Dedifferentiated amniotic fluid mesenchymal stem cell (primary cell): Measurements from ENCODE around the gene NCAM1.
"Not testable (repeated sequence)": the region's sequence is repeated elsewhere in the genome, so short reads cannot be mapped to it uniquely, and the experiment has no call there.

Experiments
- DNase-seq: peaks from one replicate; pipeline ENCODE4 v3.0.0-alpha.2; 2016; ENCODE audit errors: extremely low spot score

NCAM1 gene

DNA sequence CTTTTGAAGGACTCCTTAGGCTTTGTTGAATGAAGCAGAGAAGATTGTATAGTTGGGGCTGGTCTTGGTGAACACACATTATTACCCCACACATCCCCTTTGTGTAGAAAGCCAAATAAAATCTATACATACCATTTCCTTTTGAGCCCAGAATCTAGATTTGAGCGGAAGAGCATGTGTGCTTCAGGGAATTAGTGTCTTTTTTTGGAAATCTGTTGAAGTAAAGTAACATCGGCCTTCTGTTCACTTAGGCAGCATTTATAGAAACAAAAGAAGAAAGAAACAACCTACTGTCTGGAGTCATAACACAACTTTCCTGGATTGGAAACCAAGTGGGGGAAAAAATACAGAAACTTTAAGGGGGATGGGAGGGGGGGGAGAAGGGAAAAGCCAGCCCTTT is 315.2 kb downstream of the NCAM1 start:
- no peak for DNase-seq

DNA sequence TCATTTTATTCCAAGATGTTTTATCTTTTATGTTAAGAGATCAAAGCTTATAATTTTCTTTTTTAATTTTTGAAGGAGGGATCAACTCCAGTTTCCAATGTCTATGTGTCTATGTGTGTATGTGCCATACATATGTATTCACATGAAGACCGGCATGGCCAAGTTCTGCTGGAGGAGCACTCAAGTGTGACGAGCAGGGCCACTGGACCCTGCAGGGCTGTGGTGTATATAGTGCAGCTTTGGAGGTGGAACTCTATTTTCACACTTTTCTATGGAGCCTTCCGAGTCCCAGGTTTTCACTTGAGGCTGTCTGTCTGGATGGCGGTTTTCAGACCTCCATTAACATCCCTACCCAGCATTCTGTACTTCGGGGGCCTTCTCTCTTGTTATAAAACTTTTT is 316.7 kb downstream of the NCAM1 start:
- DNase-seq: no peak

DNA sequence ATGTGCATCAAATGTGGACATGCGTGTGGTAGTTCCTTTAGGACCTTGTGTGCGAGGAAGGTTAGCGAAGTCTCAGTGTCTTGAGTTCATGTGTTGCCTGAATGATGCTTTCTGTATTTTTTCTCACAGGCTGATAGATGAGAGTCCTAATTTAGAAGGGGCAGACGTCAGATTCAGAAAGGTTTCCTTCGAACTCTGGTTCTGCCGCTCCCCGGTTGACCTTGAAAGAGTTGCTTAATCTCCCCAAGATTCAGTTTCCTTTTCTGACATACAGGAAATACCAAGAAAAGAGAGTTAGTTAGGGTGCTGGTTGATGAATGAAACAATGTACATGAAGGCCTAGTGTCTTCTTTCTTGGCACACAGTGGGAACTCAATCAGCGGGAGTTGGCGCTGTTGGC is 317.3 kb downstream of the NCAM1 start:
- no peak for DNase-seq

DNA sequence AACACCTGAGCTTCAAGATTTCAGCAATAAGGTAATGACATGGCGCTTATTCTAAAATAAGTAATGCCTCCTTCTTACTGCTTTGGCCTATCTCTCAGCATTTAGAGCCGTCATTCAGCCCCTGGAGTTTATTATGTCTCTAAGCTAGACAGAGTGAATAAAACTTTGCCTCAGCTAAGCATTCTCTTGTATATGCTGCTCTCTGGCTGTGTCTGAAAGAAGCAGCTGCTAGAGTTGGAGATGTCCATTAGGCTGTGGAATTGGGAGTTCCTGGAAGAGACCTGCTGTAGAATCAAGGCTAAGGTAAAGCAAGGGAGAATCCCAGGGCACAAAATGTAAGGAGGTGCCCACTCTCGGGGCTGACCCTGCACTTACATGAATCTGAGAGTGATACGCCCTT is 317.7 kb downstream of the NCAM1 start:
- no peak for DNase-seq

DNA sequence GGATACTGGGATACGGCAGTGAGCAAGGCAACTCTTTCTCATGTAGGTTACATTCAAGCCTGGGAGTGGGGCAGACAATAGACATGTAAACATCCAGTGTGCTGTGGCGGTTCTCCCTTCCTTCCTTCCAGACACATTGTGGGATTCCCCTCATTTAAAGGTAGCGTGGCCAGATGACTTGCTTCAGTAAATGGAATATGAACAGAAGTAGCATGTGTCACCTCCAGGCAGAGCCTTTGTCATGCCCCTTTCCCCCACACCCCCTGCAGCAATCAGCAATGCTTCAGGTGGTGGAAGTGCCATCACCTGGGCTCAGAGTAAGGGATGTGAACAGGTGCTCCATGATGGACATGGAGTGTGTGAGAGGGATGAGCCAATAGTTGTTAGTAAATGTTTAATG is 318.4 kb downstream of the NCAM1 start:
- no peak for DNase-seq

DNA sequence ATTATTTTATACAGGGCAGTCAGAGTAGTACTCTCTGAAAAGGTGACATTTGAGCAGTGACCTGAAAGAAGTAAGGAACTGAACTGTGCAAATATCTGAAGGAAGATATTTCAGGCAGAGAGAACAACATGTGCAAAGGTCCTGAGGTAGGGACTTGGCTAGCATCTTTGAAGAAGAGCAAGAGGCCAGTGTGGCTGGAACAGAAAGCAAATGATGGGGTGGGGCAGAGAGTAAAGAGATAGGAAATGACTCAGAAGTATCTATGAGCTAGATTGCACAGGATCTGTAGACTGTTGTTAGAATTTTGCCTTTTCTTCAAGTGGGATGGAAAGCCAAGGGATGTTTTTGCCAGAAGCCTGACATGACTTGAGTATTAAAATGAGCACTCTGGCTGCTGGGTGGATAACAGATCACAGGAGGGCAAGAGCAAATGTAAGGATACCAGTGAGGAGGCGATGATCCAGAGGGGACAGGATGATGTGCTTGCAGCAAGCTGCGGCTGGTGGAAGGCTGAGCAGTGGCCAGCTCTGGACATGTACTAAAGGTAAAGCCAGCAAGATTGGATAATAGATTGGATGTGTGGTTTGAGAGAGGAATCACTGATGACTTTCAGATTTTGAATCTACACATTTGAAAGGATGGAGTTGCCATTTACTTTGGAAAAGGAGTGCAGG is 320.0 kb downstream of the NCAM1 start:
- no peak for DNase-seq

DNA sequence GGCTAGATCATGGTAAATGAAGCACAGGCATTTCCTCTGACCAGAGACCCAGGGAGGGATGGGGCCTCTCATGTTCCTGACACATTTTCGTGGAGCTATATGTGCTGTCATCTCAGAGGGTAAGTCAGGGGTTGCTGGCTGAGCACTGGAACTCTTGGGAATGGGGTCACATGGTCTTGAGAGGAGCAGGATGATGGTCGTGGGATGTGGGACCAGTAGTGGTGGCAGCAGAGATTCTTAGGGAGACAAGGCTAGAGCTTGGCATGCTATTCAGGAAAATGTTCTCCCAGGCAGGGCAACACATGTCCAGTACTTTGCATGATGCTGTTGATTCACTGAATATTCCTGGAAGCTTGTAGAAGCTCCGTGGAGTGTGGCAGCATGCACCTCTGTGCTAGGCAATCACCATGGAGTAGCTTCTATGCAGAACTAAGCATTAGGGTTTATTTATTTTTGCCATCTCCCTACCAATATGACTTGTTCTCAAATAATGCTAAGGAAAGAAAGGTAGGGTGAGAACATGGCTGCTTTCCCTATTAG is 321.7 kb downstream of the NCAM1 start:
- DNase-seq: no peak

DNA sequence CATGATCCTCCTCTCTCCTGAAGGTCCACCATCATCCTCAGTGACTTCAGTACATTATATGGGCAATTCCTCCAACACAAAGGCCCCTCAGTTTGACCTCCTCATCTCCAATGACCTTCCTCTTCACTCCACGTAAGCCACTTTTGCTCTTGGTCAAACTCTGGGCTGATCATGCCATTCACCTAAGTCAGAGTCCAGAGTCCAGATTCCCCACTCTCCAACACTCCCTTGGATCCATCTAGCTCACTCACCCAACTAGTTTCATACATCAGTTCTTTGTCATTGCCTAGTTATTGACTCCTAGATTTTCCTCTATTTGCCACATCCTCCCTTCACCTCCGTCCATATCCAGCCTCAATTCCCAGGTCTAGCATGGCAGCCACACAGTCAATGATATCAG is 322.7 kb downstream of the NCAM1 start:
- DNase-seq: no peak

DNA sequence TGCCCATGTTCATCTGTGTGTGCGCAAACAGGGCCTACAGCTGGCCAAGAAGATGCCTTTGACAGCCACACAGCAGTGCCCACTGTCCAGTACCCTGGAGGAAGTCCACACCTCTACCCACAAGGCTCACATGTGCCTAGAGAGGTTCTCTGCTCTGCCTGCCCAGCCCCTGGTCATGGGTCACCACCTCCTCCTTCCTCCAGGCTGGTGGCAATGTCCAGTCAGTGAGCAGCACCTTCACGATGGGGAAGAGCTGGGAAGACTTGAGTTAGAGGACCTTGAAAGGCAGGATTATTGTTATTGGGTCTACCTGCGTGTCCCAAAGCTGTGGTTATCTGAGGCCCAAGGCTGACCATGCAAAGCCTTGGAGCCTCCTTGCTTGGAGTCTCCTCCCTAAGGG is 324.8 kb downstream of the NCAM1 start:
- DNase-seq: no peak

DNA sequence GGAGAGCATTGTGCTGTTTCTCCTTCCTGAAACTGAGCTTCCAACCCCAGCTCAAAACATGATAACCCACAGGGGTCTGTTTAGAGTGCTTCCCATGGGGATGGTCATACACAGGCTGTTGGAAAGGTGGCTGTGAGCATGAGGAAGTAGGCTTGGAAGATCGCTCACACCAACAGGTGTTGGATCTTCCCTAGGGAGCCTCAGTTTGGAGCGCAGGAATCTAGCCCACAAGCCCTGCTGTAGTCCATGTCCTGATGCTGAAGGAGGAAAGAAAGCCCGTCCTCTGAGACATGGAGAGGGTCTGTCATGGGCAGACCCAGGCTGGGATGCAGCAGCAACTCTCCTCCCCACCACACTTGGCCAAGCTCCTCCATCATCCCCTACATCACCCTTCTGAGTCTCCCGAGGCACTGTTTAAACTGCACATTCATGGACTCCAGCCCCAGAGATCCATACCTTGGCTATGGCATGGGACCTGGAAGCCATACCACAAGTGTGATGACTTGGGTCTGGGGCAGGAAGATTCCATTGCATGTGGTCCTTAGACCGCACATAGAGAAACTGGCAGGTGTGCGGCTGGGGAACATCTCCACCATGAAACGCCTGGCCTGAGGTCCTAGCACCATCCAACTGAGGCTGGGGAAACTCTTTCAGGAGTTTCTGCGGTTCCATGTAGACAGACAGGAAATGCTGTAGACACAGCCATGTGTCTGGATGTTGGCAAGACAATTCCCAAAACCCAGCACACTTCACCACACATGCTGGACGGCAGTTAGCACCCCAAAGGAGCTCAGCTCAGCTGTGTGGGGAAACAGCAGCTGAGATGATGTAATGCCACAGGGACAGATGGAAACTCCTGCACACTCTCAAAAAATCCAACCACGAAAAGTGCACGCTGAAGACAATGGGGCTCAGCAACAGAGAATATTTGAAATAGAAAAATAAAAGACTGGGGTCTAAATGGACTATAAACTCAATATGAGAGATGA is 325.6 kb downstream of the NCAM1 start:
- DNase-seq: no peak

DNA sequence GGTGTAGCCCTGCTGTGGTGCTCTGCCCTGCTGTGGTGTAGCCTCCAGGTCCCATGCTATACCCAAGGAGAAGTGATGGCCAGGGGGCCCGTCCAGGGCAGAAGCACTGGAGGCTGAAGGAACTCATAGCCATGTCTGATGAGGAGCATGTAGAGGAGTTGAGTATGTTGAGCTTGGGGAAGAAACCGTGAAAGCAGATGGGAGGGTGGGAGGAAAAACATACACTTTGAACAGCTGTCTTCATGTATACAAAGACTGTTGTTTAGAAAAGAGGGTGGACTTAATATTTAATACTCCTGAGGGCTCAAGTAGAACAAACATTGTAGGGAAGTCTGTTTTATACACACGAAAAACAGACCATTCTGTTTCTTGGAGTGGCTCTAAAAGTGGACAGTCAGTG is 326.6 kb downstream of the NCAM1 start:
- DNase-seq: no peak

DNA sequence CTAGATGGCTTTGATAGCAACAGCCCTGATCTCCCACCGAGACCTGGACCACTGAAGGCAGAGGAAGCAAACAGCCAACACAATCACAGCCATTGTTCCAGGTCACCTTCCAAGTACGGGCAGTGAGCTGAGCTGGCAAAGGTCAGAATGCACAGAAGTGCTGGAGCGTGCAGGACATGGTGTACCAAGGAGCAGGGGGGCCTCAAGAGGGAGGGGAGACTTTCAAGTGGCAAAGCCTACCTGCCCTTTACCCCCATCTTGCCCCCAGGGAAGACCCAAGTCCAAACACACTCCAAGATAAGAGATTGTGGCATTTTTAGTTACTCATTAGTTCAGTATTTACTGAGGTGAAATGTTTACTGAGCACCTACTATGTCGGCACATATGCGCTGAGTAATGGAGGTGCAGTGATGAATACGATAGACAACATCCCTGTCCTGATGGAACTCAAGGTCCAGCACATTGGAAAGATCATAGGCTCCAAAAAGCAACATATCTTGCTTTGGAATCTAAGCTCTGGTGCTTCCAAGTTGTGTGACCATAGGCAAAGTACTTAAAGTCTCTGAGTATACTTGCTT is 327.2 kb downstream of the NCAM1 start:
- DNase-seq: no peak

DNA sequence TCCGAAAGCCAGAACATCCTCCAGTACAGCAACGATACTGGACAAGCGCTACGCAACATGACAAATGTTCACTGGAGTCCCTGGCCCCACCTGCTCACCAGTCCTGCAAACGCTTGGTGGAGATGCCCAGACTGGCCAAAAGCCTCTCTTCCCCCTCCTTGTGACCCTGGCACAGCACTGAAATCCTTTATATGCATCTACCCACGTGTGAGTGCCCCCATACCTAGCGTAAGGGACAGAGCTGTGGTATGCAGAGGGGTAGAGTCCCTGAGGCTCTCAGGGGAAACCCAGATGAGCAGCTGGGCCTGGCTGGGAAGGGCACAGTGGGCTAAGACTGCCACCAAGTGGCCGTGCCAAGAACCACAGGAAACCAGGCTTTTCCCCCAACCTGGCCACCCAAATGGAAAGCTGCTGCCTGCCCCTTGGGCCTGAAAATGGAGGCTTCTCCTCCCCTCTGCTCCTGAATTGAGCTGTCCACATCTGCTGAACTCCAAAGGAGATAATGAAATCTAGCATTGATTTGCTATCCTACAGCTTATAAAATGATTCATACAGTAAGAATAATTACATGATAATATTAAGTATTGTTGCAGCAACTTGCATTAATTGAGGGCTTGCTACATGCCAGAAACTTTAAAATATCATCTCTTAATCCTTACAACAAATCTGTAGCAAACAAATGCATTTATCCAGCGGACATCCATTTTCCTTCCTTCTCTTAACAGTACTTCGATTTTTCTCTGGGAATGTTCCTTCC is 328.4 kb downstream of the NCAM1 start:
- DNase-seq: peak; percentile 19

DNA sequence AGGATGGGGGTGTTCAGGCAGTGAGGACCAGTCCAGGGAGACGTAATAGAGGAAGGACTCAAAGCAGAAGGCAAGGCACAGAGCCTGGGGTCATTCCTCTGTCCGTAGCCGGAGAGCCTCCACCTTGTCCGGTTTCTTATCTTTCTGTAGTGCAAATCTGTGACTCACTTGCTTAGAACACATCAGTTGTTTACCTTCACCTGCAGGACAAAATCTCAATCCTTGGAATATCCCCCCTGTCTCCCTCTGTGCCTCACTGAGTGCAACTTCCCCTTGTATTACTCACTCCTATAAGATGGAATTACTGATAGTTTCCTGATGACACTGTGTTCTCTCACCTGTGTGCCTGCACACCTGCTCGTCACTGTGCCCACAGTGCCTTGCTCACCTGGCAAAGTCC is 332.7 kb downstream of the NCAM1 start:
- DNase-seq: no peak

DNA sequence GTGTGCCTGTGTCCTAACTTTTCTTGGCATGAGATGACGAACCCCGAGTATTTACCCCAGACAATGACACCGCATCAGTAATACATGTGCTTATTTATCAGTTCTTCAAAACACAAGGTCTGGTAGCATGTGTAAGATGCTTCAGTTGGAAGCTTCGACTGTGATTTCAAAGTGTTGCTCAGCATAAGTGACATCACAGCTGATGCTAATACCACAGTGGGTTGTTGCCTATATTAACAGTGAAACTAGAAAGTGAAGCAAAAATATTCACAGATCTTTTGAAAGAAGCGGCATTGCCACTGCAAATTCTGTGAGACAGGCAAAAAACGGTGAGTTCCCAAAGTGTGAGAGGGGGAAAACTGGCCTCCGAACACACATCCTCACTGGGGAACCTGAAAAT is 334.8 kb downstream of the NCAM1 start:
- DNase-seq: no peak

DNA sequence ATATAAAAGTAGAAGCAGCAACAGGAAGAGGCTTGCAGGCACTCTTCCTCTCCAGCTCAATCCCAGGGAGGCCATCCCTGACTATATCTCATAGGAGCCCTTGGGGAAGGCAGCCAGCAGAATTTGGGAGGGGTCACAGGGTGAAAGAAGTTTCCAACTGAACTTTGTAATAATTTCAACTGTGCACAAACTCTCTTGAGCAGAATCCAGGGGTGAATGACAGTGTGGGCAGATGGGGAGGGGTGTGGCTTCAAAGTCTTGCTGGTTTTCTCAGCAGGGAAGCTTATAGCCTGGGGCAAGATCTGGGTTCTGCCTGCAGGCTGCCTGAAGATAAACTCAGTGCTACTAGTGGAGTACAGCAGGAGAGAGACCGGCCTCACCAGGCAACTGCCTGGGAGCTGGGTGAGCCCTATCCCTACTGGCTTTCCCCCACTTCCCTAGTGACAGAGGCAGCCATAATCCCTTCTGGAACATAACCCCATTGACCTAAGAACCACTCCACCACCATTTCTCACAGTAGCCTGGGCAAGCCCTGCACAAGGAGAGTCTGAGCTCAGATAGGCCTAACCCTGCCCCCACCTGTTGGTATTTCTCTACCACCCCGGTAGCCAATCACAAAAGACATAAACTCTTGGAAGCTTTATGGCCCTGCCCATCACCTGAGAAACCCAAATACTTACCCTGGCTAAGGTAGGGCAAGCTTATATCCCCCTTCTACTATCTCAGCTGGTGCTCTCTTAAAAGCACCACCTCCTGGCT is 335.4 kb downstream of the NCAM1 start:
- DNase-seq: no peak

DNA sequence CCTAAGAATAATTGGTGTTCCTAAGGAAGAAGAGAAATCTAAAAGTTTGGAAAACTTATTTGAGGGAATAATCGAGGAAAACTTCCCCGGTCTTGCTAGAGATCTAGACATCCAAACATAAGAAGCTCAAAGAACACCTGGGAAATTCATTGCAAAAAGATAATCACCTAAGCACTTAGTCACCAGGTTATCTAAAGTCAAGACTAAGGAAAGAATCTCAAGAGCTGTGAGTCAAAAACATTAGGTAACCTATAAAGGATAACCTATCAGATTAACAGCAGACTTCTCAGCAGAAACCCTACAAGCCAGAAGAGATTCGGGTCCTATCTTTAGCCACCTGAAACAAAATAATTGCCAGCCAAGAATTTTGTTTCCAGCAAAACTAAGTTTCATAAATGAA is 337.3 kb downstream of the NCAM1 start:
- DNase-seq: not testable (repeated sequence)

DNA sequence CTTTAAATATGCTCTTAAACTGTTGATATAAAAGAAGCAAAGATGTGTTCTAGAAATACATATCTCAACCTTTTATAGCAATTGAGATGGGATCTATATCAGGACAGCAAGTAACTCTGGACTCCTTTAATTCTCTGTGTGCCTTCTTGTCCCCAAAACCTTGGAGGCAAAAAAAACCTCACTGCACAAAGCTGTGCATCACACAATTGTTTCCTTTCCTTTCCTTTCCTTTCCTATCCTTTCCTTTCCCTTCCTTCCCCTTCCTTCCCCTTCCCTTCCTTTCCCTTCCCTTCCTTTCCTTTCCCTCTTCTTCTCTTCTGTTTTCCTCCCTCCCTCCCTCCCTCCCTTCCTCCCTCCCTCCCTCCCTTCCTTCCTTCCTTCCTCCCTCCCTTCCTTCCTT is 343.7 kb downstream of the NCAM1 start:
- no peak for DNase-seq

DNA sequence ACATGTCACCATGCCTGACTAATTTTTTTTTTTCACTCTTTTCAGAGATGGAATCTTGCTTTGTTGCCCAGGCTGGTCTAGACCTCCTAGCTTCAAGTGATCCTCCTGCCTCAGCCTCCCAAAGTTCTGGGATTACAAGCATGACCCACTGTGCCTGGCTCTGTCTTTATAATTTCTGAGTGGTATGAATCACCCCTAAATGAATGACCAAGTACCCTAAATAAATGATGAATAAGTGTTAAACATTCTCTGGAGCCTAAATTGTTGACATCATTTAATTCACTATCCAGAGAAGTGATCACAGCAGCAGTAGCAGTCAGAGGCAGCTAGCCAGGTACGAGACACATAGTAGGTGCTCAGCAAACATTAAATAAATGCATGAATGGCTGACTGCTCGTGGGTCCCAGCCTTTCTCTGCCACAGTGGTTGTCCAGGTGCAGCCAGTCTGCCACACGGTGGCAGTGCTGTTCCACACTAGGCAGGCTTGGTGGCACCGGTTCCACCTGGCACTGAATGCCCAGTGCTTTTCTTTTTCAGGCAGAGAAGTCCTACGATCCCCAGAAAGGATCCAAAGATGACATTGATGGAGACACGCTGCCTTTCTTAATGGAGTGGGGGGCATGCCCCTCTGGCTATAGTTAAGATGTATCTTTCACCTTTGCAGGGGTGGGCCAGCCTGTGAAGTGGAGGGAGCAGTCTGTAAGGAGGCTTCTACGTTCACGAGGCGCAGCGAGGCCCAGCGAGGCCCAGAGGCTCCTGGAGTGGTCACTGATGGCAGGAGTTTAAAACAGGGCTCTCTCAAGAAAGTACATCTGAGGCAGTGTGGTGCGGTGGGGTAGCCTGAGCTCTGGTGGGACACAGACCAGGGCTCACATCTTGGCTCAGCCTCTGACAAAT is 344.5 kb downstream of the NCAM1 start:
- peak; percentile 47 for DNase-seq

DNA sequence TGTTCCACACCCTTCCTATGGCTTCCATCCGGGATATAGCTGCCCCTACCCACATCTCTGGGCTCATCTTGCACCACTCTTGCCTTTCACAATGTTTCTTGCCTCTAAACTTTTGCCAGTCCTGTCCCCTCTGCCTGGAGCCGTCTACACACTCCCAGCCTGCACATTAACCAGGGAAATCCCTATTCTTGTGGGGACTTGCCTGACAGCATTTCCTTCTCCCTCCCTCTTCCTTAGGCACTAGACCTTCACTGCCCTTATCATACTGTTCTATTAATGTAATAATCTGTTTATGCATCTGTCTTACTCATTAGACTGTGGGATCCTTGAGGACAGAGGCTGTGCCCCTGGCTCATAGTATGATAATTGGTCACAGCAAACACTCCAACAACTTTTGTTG is 347.4 kb downstream of the NCAM1 start:
- DNase-seq: no peak
